GM21515 (cell line): ENCODE measurements around the gene RAB28.
"Not testable (repeated sequence)": the region's sequence is repeated elsewhere in the genome, so short reads cannot be mapped to it uniquely, and the experiment has no call there.

Experiments
- ATAC-seq: cut with Tn5 transposase; IDR thresholded peaks from one replicate; pipeline ENCODE4 v1.9.1; 2021; ENCODE audit not compliant: unreplicated experiment

Gene RAB28

GRCh38 chr4:13452927-13453579 lies 31.1 kb downstream of the RAB28 start:
- ATAC-seq = no peak

GRCh38 chr4:13449590-13449989 lies 34.5 kb downstream of the RAB28 start:
- ATAC-seq = no peak

DNA sequence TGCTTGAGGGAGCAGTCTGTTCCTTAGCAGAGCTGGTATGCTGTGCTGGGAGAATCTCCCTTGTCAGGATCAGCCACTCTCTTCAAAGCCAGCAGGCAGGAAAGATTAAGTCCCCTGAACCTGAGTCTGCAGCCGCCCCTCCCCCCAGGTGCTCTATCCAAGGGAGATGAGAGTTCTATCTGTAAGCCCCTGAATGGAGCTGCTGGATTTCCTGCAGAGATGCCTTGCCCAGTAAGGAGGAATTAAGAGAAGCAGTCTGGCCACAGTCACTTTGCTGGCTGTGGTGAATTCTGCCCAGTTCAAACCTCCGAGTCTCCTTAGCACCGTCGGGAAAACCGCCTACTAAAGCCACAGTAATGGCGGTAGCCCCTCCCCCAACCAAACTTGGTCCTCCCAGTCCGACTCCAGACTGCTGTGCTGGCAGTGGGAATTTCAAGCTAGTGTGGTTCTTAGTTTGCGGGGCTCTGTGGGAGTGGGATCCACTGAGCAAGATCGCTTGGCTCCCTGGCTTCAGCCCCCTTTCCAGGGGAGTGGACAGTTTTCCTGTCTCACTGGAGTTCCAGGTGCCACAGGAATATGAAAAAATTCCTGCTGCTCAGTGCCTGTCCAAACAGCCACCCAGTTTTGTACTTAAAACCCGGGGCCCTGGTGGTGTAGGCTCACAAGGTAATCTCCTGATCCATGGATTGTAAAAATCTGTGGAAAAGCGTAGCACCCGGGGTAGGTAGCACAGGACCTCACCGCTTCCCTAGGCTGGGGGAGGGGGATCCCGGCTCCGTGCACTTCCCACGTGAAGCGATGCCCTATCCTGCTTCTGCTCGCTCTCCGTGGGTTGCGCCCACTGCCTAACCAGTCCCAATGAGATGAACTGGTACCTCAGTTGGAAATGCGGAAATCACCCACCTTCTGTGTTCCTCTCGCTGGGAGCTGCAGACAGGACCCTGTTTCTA lies 38.0 kb downstream of the RAB28 start:
- ATAC-seq = no peak

DNA sequence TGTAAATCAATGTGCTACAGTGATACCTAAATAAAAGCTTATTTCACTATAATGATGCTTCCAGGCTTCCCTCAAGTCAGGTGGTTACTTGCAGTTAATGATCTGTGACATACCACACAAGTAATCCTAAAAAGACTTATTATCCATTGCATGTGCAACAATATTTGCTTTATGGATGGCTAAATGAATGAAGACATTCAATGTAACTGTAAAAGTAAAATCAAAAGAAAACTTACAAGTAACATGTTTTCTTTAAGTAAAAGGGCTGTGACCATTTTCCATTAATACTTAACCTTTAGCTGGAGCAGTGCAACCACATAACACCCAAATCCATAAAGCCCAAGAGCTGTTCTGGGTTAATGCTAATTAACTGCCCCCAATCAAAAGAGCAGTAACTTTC lies 42.6 kb downstream of the RAB28 start:
- ATAC-seq = no peak

- no peak for ATAC-seq
Observed at GRCh38 chr4:13436962-13437361, 47.2 kb downstream of the RAB28 start.

- ATAC-seq = no peak
Observed at GRCh38 chr4:13432453-13432852, 51.7 kb downstream of the RAB28 start.

GRCh38 chr4:13430834-13431568 lies 53.1 kb downstream of the RAB28 start:
- ATAC-seq = no peak

GRCh38 chr4:13427599-13428325 lies 56.4 kb downstream of the RAB28 start:
- ATAC-seq = no peak

- no peak for ATAC-seq
Observed at GRCh38 chr4:13415068-13415785, 68.9 kb downstream of the RAB28 start.

DNA sequence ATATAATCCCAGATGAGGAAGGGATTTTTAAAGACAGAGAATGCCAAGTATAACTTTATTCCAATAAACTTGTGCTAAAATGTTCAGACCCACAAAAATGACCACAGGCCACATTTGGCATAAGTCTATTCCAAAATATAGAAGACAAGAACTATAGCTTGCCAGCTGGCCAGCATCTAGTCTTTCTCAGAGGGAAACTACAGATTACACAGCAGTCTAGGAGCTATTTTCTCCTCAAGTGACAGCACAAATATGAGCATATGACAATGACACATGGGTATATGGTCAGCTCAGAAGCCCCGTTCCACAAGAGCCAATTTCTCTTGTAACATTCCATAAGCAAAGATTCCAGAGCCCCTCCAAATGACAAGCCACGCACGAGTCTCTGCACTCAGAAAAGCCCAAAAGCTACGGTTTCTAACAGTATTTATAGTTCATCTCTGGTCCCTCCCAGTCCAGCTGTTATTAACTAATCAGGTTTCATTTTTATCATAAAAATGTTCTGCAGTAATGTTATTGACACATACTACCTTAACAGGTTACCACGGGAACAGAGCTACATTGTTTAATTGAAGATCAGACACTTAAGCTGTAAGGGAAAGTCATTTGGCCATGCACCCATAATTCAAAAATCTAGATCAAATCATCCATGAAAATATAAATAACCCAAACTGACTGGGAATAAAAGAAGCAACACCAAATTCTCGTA lies 70.3 kb downstream of the RAB28 start:
- ATAC-seq = no peak

DNA sequence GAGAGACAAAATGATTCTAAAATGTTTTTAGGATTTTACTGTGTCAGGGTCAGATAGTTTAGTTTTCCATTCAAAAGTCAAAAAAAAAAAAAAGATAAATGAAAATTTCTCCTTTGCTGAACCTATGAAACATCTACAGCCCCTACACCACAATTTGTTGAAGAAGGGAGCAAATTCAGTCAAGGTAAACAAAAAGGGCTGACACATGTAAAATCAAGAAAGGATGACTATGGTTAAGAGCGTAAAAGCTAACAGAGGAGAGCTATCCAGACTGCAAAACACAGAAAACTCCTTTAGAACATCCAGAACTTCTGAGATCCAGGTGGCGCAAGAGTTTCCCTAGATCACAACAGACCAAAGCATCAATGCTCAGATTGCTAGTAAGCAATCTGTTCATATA lies 72.2 kb downstream of the RAB28 start:
- ATAC-seq = no peak

GRCh38 chr4:13409324-13409723 lies 74.8 kb downstream of the RAB28 start:
- no peak for ATAC-seq

DNA sequence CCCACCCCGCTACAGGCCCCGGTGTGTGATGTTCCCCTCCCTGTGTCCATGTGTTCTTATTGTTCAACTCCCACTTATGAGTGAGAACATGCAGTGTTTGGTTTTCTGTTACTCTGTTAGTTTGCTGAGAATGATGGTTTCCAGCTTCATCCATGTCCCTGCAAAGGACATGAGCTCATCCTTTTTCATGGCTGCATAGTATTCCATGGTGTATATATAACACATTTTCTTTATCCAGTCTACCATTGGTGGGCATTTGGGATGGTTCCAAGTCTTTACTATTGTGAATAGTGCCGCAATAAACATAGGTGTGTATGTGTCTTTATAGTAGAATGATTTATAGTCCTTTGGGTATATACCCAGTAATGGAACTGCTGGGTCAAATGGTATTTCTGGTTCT lies 78.0 kb downstream of the RAB28 start:
- not testable (repeated sequence) for ATAC-seq

DNA sequence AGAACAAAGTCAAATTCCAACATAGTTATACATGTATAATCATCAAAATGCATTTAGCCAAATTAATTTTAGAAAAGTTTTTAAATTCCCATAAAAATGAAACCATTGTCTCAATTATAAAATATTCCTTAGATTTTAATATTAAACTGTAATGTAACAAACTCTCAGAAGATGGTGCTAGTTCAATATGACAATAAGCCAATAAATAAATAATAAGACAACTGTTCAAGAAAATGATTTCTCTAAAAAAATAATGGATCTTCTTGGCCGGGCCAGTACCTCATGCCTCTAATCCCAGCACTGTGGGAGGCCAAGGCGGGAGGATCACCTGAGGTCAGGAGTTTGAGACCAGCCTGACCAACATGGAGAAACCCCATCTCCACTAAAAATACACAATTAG lies 80.3 kb downstream of the RAB28 start:
- ATAC-seq = no peak

DNA sequence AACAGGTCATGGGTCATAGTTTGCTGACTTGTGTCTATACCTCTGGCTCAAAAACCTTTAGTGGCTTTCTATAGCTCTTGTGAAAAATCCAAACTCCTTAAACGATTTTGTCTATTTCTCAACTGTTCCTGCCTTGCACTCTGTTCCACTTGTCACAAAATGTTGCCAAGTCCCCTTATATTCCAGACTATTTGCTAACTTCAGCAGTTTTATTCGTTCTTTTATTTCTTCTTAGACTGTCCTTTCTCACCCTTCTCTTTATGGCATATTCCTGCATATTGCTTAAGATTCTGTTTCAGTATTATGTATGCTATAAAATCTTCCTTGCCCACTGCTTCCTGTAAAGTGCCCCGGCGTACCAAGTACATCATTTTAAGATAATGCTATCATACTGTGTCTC lies 80.8 kb downstream of the RAB28 start:
- no peak for ATAC-seq

- ATAC-seq = no peak
Observed at GRCh38 chr4:13399257-13399656, 84.9 kb downstream of the RAB28 start.

GRCh38 chr4:13396161-13396560 lies 88.0 kb downstream of the RAB28 start:
- no peak for ATAC-seq

GRCh38 chr4:13389901-13390300 lies 94.2 kb downstream of the RAB28 start:
- not testable (repeated sequence) for ATAC-seq

DNA sequence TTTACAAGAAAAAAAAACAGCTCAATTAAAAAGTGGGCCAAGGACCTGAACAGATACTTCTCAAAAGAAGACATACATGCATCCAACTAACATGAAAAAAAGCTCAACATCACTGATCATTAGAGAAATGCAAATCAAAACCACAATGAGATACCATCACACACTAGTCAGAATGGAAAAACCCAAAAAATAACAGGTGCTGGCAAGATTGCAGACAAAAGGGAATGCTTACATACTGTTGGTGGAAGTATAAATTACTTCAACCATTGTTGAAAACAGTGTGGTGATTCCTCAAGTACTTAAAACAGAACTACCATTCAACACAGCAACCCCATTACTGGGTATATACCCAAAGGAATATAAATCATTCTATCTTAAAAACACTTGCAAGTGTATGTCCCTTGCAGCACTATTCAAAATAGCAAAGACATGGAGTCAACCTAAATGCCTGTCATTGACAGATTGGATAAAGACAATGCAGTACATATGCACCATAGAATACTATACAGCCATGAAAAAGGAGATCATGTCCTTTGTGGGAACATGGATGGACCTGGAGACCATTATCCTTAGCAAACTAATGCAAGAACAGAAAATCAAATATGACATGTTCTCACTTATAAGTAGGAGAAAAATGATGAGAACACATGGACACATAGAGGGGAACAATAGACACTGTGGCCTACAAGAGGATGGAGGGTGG lies 97.6 kb downstream of the RAB28 start:
- no peak for ATAC-seq
